Stimulated activated CD4-positive, alpha-beta T cell treated with anti-CD3 and anti-CD28 coated beads, Interleukin-15, amount 100 ng/mL, for 48 hours (primary cell): ENCODE data around the gene PCNX2.
"Not testable (repeated sequence)": the region's sequence is repeated elsewhere in the genome, so short reads cannot be mapped to it uniquely, and the experiment has no call there.

Experiments
- DNase-seq, 2 donors: peaks; one replicate each; pipeline ENCODE4 v3.0.0-alpha.2; 2020; ENCODE audit warnings: low read depth in 2 of 2

Gene PCNX2

GRCh38 chr1:233217832-233218231 lies 77.7 kb downstream of the PCNX2 start:
- no peak for DNase-seq

GRCh38 chr1:233216009-233216408 lies 79.5 kb downstream of the PCNX2 start:
- DNase-seq: no peak

- no peak for DNase-seq
These were observed 80.3 kb downstream of the PCNX2 start for GRCh38 chr1:233215135-233215760.

GRCh38 chr1:233211595-233211994 lies 83.9 kb downstream of the PCNX2 start:
- DNase-seq: no peak

GRCh38 chr1:233211106-233211505 lies 84.4 kb downstream of the PCNX2 start:
- no peak for DNase-seq

GRCh38 chr1:233209481-233209880 lies 86.0 kb downstream of the PCNX2 start:
- DNase-seq: no peak

GRCh38 chr1:233208687-233209086 lies 86.8 kb downstream of the PCNX2 start:
- DNase-seq: no peak

- DNase-seq: no peak
These were observed 97.6 kb downstream of the PCNX2 start for GRCh38 chr1:233197940-233198339.

GRCh38 chr1:233193741-233194140 lies 101.8 kb downstream of the PCNX2 start:
- no peak for DNase-seq

- DNase-seq: no peak
These were observed 104.5 kb downstream of the PCNX2 start for GRCh38 chr1:233190987-233191386.

GRCh38 chr1:233189526-233189925 lies 106.0 kb downstream of the PCNX2 start:
- no peak for DNase-seq

GRCh38 chr1:233188061-233188460 lies 107.5 kb downstream of the PCNX2 start:
- no peak for DNase-seq

- DNase-seq: no peak
These were observed 112.1 kb downstream of the PCNX2 start for GRCh38 chr1:233183226-233184020.

GRCh38 chr1:233182587-233182986 lies 112.9 kb downstream of the PCNX2 start:
- no peak for DNase-seq

GRCh38 chr1:233180641-233181364 lies 114.7 kb downstream of the PCNX2 start:
- no peak for DNase-seq

- not testable (repeated sequence) for DNase-seq
These were observed 115.9 kb downstream of the PCNX2 start for GRCh38 chr1:233179638-233180037.

- no peak for DNase-seq
These were observed 123.3 kb downstream of the PCNX2 start for GRCh38 chr1:233172201-233172600.

GRCh38 chr1:233170741-233171140 lies 124.8 kb downstream of the PCNX2 start:
- no peak for DNase-seq

- no peak for DNase-seq
These were observed 127.1 kb downstream of the PCNX2 start for GRCh38 chr1:233168384-233168783.

GRCh38 chr1:233166896-233167295 lies 128.6 kb downstream of the PCNX2 start:
- no peak for DNase-seq

GRCh38 chr1:233163696-233164095 lies 131.8 kb downstream of the PCNX2 start:
- no peak for DNase-seq

- DNase-seq: no peak
These were observed 137.2 kb downstream of the PCNX2 start for GRCh38 chr1:233158322-233158721.

GRCh38 chr1:233157245-233157644 lies 138.3 kb downstream of the PCNX2 start:
- DNase-seq: no peak
